ENCODE data around the gene NUAK1.

The NUAK1 gene

DNA sequence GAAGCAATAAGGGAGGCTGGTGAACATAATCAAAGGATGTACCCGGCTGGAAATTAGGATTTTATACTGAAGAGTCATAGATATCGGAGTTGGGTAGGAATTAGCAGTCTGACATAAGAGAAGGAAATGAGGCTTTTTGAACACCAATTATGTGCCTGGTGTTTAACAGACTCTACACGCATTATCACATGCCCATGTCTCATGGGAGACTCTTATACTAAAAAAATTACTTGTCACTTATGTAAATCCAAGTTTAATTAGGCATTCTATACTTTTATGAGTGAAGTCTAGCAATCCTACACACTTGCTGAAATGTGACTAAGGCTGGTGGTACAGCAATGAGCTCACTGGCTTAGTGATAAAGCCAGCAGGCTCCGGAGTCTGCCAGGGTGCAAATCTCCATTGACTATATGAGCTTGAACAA, 93.5 kb downstream of the NUAK1 start:
- Histone ChIP-seq H3K9me3 (ENCODE audit: low read length) (no peaks in the 10 kb centered on the region), H3K27ac (ENCODE audit: low read depth, low read length) (no peak overlapping the region), H3K4me1 (ENCODE audit: insufficient read depth, low read length) (no peaks in the 10 kb centered on the region), H3K27me3 (ENCODE audit: control insufficient read depth in 1 of 2, insufficient read depth in 2 of 2, low read length in 2 of 2) (no peaks in the 10 kb centered on the region), H3K4me3 (ENCODE audit: low read depth in 1 of 2, low read length in 2 of 2) (no peak overlapping the region), H3K9ac (ENCODE audit: low read length) (no peak overlapping the region), H3K36me3 (ENCODE audit: insufficient read depth, low read length) (no peaks in the 10 kb centered on the region)

DNA sequence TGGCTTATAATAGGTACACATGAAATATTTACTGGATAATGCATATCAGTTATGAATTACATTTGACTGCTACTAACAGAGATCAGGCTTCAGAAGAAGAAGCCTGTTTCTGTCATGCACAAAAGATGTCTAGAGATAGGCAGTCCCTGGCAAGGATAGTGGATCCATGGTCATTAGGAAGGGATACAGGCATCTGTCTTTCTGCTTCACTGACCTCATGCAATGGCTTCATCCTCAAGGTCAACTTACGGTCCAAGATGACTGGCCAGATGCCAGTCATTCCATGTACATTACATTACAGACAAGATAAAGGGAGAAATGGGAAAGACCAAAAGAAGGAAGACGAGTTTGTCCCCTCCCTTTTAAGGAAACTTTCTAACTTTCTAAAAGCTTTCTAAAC, 94.0 kb downstream of the NUAK1 start:
- Histone ChIP-seq H3K36me3 (ENCODE audit: insufficient read depth, low read length) (no peaks in the 10 kb centered on the region), H3K4me1 (ENCODE audit: insufficient read depth, low read length) (no peaks in the 10 kb centered on the region), H3K9ac (ENCODE audit: low read length) (no peak overlapping the region), H3K4me3 (ENCODE audit: low read depth in 1 of 2, low read length in 2 of 2) (no peak overlapping the region), H3K27ac (ENCODE audit: low read depth, low read length) (no peak overlapping the region), H3K27me3 (ENCODE audit: control insufficient read depth in 1 of 2, insufficient read depth in 2 of 2, low read length in 2 of 2) (no peaks in the 10 kb centered on the region), H3K9me3 (ENCODE audit: low read length) (no peaks in the 10 kb centered on the region)

- H3K27ac ChIP-seq (ENCODE audit: low read depth, low read length): no peak overlapping the region
- H3K9me3 ChIP-seq (ENCODE audit: low read length): no peaks in the 10 kb centered on the region
- no peaks in the 10 kb centered on the region for H3K36me3 ChIP-seq (ENCODE audit: insufficient read depth, low read length)
- H3K27me3 ChIP-seq (ENCODE audit: control insufficient read depth in 1 of 2, insufficient read depth in 2 of 2, low read length in 2 of 2): no peaks in the 10 kb centered on the region
- H3K9ac ChIP-seq (ENCODE audit: low read length): no peak overlapping the region
- no peak overlapping the region for H3K4me3 ChIP-seq (ENCODE audit: low read depth in 1 of 2, low read length in 2 of 2)
- no peaks in the 10 kb centered on the region for H3K4me1 ChIP-seq (ENCODE audit: insufficient read depth, low read length)
Observed at GRCh38 chr12:106042037-106042436, 96.7 kb downstream of the NUAK1 start.

DNA sequence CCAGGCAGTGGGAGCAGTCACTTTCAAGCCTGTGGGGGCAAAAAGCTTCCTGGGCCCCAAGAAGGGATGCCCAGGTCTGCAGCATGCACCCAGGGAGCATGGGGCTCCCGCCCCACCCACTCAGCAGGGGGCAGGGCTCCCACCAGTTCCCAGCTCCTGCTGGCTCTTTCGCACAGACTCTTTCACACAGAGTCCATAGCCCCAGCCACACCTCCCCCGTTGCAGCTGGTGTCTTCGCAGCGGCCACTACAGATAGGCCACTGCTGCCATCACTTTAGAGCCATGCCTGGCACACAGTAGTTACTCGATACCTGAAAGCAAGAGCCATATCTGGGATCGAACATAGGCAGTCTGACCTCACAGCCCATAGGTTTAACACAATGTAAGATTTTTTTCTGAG, 98.2 kb downstream of the NUAK1 start:
- no peaks in the 10 kb centered on the region for H3K27me3 ChIP-seq (ENCODE audit: control insufficient read depth in 1 of 2, insufficient read depth in 2 of 2, low read length in 2 of 2)
- H3K36me3 ChIP-seq (ENCODE audit: insufficient read depth, low read length): no peaks in the 10 kb centered on the region
- no peak overlapping the region for H3K4me3 ChIP-seq (ENCODE audit: low read depth in 1 of 2, low read length in 2 of 2)
- no peaks in the 10 kb centered on the region for H3K4me1 ChIP-seq (ENCODE audit: insufficient read depth, low read length)
- no peak overlapping the region for H3K27ac ChIP-seq (ENCODE audit: low read depth, low read length)
- no peaks in the 10 kb centered on the region for H3K9me3 ChIP-seq (ENCODE audit: low read length)
- H3K9ac ChIP-seq (ENCODE audit: low read length): no peak overlapping the region

GRCh38 chr12:106039646-106040404, 98.9 kb downstream of the NUAK1 start:
- no peaks in the 10 kb centered on the region for H3K9me3 ChIP-seq (ENCODE audit: low read length)
- no peaks in the 10 kb centered on the region for H3K27me3 ChIP-seq (ENCODE audit: control insufficient read depth in 1 of 2, insufficient read depth in 2 of 2, low read length in 2 of 2)
- H3K9ac ChIP-seq (ENCODE audit: low read length): no peak overlapping the region
- H3K4me1 ChIP-seq (ENCODE audit: insufficient read depth, low read length): no peaks in the 10 kb centered on the region
- H3K4me3 ChIP-seq (ENCODE audit: low read depth in 1 of 2, low read length in 2 of 2): no peak overlapping the region
- no peak overlapping the region for H3K27ac ChIP-seq (ENCODE audit: low read depth, low read length)
- H3K36me3 ChIP-seq (ENCODE audit: insufficient read depth, low read length): no peaks in the 10 kb centered on the region

- no peak overlapping the region for H3K9ac ChIP-seq (ENCODE audit: low read length)
- no peak overlapping the region for H3K4me3 ChIP-seq (ENCODE audit: low read depth in 1 of 2, low read length in 2 of 2)
- no peak overlapping the region for H3K27ac ChIP-seq (ENCODE audit: low read depth, low read length)
- no peaks in the 10 kb centered on the region for H3K9me3 ChIP-seq (ENCODE audit: low read length)
- no peaks in the 10 kb centered on the region for H3K4me1 ChIP-seq (ENCODE audit: insufficient read depth, low read length)
- H3K27me3 ChIP-seq (ENCODE audit: control insufficient read depth in 1 of 2, insufficient read depth in 2 of 2, low read length in 2 of 2): no peaks in the 10 kb centered on the region
- no peaks in the 10 kb centered on the region for H3K36me3 ChIP-seq (ENCODE audit: insufficient read depth, low read length)
Observed at GRCh38 chr12:106039242-106039641, 99.5 kb downstream of the NUAK1 start.

GRCh38 chr12:106037524-106038298, 101.0 kb downstream of the NUAK1 start:
- H3K9ac ChIP-seq (ENCODE audit: low read length): no peak overlapping the region
- no peak overlapping the region for H3K4me3 ChIP-seq (ENCODE audit: low read depth in 1 of 2, low read length in 2 of 2)
- no peaks in the 10 kb centered on the region for H3K9me3 ChIP-seq (ENCODE audit: low read length)
- H3K27ac ChIP-seq (ENCODE audit: low read depth, low read length): no peak overlapping the region
- no peaks in the 10 kb centered on the region for H3K36me3 ChIP-seq (ENCODE audit: insufficient read depth, low read length)
- no peaks in the 10 kb centered on the region for H3K4me1 ChIP-seq (ENCODE audit: insufficient read depth, low read length)
- H3K27me3 ChIP-seq (ENCODE audit: control insufficient read depth in 1 of 2, insufficient read depth in 2 of 2, low read length in 2 of 2): no peaks in the 10 kb centered on the region

DNA sequence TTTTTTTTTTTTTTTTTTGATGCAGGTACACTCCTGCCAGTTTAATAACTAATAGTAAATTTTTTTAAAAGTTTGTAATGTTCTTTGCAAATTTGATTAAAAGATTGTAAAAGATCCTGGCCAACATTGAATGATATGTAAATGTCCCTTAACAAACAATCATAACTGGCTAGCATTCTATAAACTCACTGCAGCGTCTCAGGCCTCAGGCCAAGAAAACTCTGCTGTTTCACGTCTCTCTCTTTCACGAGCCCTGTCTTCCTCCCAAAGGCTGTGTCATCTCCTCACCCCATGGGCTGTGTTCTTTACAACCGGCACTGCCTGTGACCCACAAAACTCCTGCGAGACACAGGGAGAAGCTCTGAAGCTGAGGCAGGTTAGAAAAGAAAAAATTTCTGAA, 103.3 kb downstream of the NUAK1 start:
- Histone ChIP-seq H3K27ac (ENCODE audit: low read depth, low read length) (no peak overlapping the region), H3K4me3 (ENCODE audit: low read depth in 1 of 2, low read length in 2 of 2) (no peak overlapping the region), H3K9me3 (ENCODE audit: low read length) (no peaks in the 10 kb centered on the region), H3K4me1 (ENCODE audit: insufficient read depth, low read length) (no peaks in the 10 kb centered on the region), H3K9ac (ENCODE audit: low read length) (no peak overlapping the region), H3K27me3 (ENCODE audit: control insufficient read depth in 1 of 2, insufficient read depth in 2 of 2, low read length in 2 of 2) (no peaks in the 10 kb centered on the region), H3K36me3 (ENCODE audit: insufficient read depth, low read length) (no peaks in the 10 kb centered on the region)

- H3K9me3 ChIP-seq (ENCODE audit: low read length): no peaks in the 10 kb centered on the region
- no peak overlapping the region for H3K4me3 ChIP-seq (ENCODE audit: low read depth in 1 of 2, low read length in 2 of 2)
- no peaks in the 10 kb centered on the region for H3K27me3 ChIP-seq (ENCODE audit: control insufficient read depth in 1 of 2, insufficient read depth in 2 of 2, low read length in 2 of 2)
- H3K36me3 ChIP-seq (ENCODE audit: insufficient read depth, low read length): no peaks in the 10 kb centered on the region
- no peak overlapping the region for H3K9ac ChIP-seq (ENCODE audit: low read length)
- H3K27ac ChIP-seq (ENCODE audit: low read depth, low read length): no peak overlapping the region
- H3K4me1 ChIP-seq (ENCODE audit: insufficient read depth, low read length): no peaks in the 10 kb centered on the region
Observed at GRCh38 chr12:106034316-106034715, 104.4 kb downstream of the NUAK1 start.

- H3K4me3 ChIP-seq (ENCODE audit: low read depth in 1 of 2, low read length in 2 of 2): no peak overlapping the region
- no peak overlapping the region for H3K9ac ChIP-seq (ENCODE audit: low read length)
- H3K27me3 ChIP-seq (ENCODE audit: control insufficient read depth in 1 of 2, insufficient read depth in 2 of 2, low read length in 2 of 2): no peaks in the 10 kb centered on the region
- H3K27ac ChIP-seq (ENCODE audit: low read depth, low read length): no peak overlapping the region
- no peaks in the 10 kb centered on the region for H3K9me3 ChIP-seq (ENCODE audit: low read length)
- H3K36me3 ChIP-seq (ENCODE audit: insufficient read depth, low read length): no peaks in the 10 kb centered on the region
- H3K4me1 ChIP-seq (ENCODE audit: insufficient read depth, low read length): no peaks in the 10 kb centered on the region
Observed at GRCh38 chr12:106033161-106033675, 105.5 kb downstream of the NUAK1 start.

- Histone ChIP-seq H3K27me3 (ENCODE audit: control insufficient read depth in 1 of 2, insufficient read depth in 2 of 2, low read length in 2 of 2) (no peaks in the 10 kb centered on the region), H3K36me3 (ENCODE audit: insufficient read depth, low read length) (no peaks in the 10 kb centered on the region), H3K27ac (ENCODE audit: low read depth, low read length) (no peak overlapping the region), H3K4me1 (ENCODE audit: insufficient read depth, low read length) (no peaks in the 10 kb centered on the region), H3K9me3 (ENCODE audit: low read length) (no peaks in the 10 kb centered on the region), H3K4me3 (ENCODE audit: low read depth in 1 of 2, low read length in 2 of 2) (no peak overlapping the region), H3K9ac (ENCODE audit: low read length) (no peak overlapping the region)
Observed at GRCh38 chr12:106032623-106032925, 106.2 kb downstream of the NUAK1 start.

Measured in muscle layer of colon (tissue), 2 donors.